Neural progenitor cell (in vitro differentiated cells): Measurements from ENCODE around the gene HNMT. TPM values are rescaled to one million over a fixed set of nuclear protein-coding genes. Genes with fewer than 3 reads are reported as not detected.
A peak's percentile ranks its signal among the peaks of the same experiment; 100 is the strongest.

Experiments used
- DNase-seq: peaks from one replicate; pipeline ENCODE4 v3.0.0-alpha.2; 2016; ENCODE audit warnings: low spot score
- H2AFZ ChIP-seq: fragments of 200-600 bp; sonication (generic); replicated peaks from 2 replicates; pipeline ENCODE4 v1.6.1; 2016; ENCODE audit warnings: antibody characterized with exemption
- H3F3A ChIP-seq: fragments of 200-600 bp; sonication (generic); 2 replicates; pipeline ENCODE4 v1.6.1; 2016; ENCODE audit warnings: antibody characterized with exemption, low read depth
- H3K27ac ChIP-seq: fragments of 200-600 bp; sonication (generic); 2 replicates; pipeline ENCODE4 v1.5.1; 2016; ENCODE audit warnings: mild to moderate bottlenecking
- H3K27me3 ChIP-seq: fragments of 200-600 bp; sonication (generic); 2 replicates; pipeline ENCODE4 v1.6.1; 2016; ENCODE audit warnings: mild to moderate bottlenecking, moderate library complexity
- H3K36me3 ChIP-seq: fragments of 200-600 bp; sonication (generic); 2 replicates; pipeline ENCODE4 v1.5.1; 2016
- H3K4me1 ChIP-seq: fragments of 200-600 bp; sonication (generic); 2 replicates; pipeline ENCODE4 v1.6.1; 2016; ENCODE audit warnings: mixed run types
- H3K4me2 ChIP-seq: fragments of 200-600 bp; sonication (generic); 2 replicates; pipeline ENCODE4 v1.6.1; 2016
- H3K4me3 ChIP-seq: fragments of 200-600 bp; sonication (generic); 2 replicates; pipeline ENCODE4 v1.5.1; 2016
- H3K79me2 ChIP-seq: fragments of 200-600 bp; sonication (generic); 2 replicates; pipeline ENCODE4 v1.6.1; 2016; ENCODE audit warnings: low read depth
- H3K9ac ChIP-seq: fragments of 200-600 bp; sonication (generic); 2 replicates; pipeline ENCODE4 v1.6.1; 2016
- H3K9me3 ChIP-seq: fragments of 200-600 bp; sonication (generic); 2 replicates; pipeline ENCODE4 v1.5.1; 2016; ENCODE audit warnings: low read depth
- H4K20me1 ChIP-seq: fragments of 200-600 bp; sonication (generic); 2 replicates; pipeline ENCODE4 v1.6.1; 2016; ENCODE audit warnings: low read depth
- H3K27ac Mint-ChIP-seq: 3 replicates; pipeline ENCODE4 v1.8.0; 2021; ENCODE audit warnings: mixed read lengths
- H3K27me3 Mint-ChIP-seq: 2 replicates; pipeline ENCODE4 v1.8.0; 2022; ENCODE audit warnings: low read depth, mild to moderate bottlenecking, inconsistent platforms, moderate library complexity, mixed read lengths; ENCODE audit not compliant: insufficient read depth
- H3K36me3 Mint-ChIP-seq: 3 replicates; pipeline ENCODE4 v1.8.0; 2021; ENCODE audit warnings: mixed read lengths
- H3K4me1 Mint-ChIP-seq: 3 replicates; pipeline ENCODE4 v1.8.0; 2021; ENCODE audit warnings: mixed read lengths
- H3K4me3 Mint-ChIP-seq: 3 replicates; pipeline ENCODE4 v1.8.0; 2021; ENCODE audit warnings: mild to moderate bottlenecking, moderate library complexity, mixed read lengths
- H3K9me3 Mint-ChIP-seq: 3 replicates; pipeline ENCODE4 v1.8.0; 2020; ENCODE audit warnings: mixed read lengths
- CTCF ChIP-seq: fragments of 200-600 bp; sonication (generic); IDR thresholded peaks from 2 replicates; pipeline ENCODE4 v1.5.1; 2017; ENCODE audit warnings: antibody characterized with exemption, mild to moderate bottlenecking
- EZH2 ChIP-seq: fragments of 200-600 bp; sonication (generic); IDR thresholded peaks from 2 replicates; pipeline ENCODE4 v1.6.1; 2017; ENCODE audit warnings: antibody characterized with exemption, mild to moderate bottlenecking, moderate library complexity
- EZH2phosphoT487 ChIP-seq: fragments of 200-600 bp; sonication (generic); IDR thresholded peaks from 2 replicates; pipeline ENCODE4 v1.6.1; 2017; ENCODE audit warnings: antibody characterized with exemption
- total RNA-seq: library from RNA; depleted of rRNA; stranded (reverse); fragments of >200 nt; gene quantifications from 2 replicates; pipeline ENCODE4 v1.2.3, GENCODE V29; 2015; ENCODE audit warnings: low replicate concordance

The HNMT gene
- total RNA-seq, 1 donor from 2014 or later: 1.6 TPM

GRCh38 chr2:137947728-137948336 lies 16.4 kb upstream of the HNMT start:
- no peaks in the 10 kb centered on the region for H4K20me1 ChIP-seq
- H3K27ac Mint-ChIP-seq: no peak overlapping the region
- no peak overlapping the region for H2AFZ ChIP-seq
- peaks cover 9% of the 10 kb centered on the region for H3K4me1 ChIP-seq
- no peaks in the 10 kb centered on the region for H3K27me3 ChIP-seq
- no peak overlapping the region for H3K4me2 ChIP-seq
- peaks cover 6% of the 10 kb centered on the region for H3K4me1 Mint-ChIP-seq
- peak; percentile 76 for DNase-seq
- H3K9ac ChIP-seq: no peak overlapping the region
- H3K4me3 Mint-ChIP-seq: no peak overlapping the region
- TF ChIP-seq EZH2phosphoT487: no peak
- peak; percentile 85 for TF ChIP-seq CTCF
- no peak for TF ChIP-seq EZH2
- no peak overlapping the region for H3K27ac ChIP-seq
- no peak overlapping the region for H3K4me3 ChIP-seq
- peaks cover 2% of the 10 kb centered on the region for H3K27me3 Mint-ChIP-seq
- H3K36me3 Mint-ChIP-seq: no peaks in the 10 kb centered on the region
- no peaks in the 10 kb centered on the region for H3K79me2 ChIP-seq
- H3F3A ChIP-seq: no peaks in the 10 kb centered on the region
- H3K36me3 ChIP-seq: no peaks in the 10 kb centered on the region
- H3K9me3 ChIP-seq: no peaks in the 10 kb centered on the region
- H3K9me3 Mint-ChIP-seq: no peaks in the 10 kb centered on the region

- Mint-ChIP-seq H3K36me3 (no peaks in the 10 kb centered on the region), H3K27me3 (peaks cover 2% of the 10 kb centered on the region)
These were observed 15.4 kb upstream of the HNMT start for GRCh38 chr2:137948894-137949293.

GRCh38 chr2:137950238-137950637 lies 14.0 kb upstream of the HNMT start:
- TF ChIP-seq EZH2 (no peak), CTCF (no peak), EZH2phosphoT487 (no peak)
- H3K4me1 ChIP-seq: peaks cover 9% of the 10 kb centered on the region

More at GRCh38 chr2:137948894-137949293, 15.4 kb upstream of the HNMT start:
- Histone ChIP-seq H3K27me3 (no peaks in the 10 kb centered on the region), H3K4me2 (no peak overlapping the region), H3K79me2 (no peaks in the 10 kb centered on the region), H3K9ac (no peak overlapping the region), H3F3A (no peaks in the 10 kb centered on the region), H3K36me3 (no peaks in the 10 kb centered on the region), H3K4me3 (no peak overlapping the region), H2AFZ (no peak overlapping the region), H4K20me1 (no peaks in the 10 kb centered on the region), H3K27ac (no peak overlapping the region), H3K4me1 (peaks cover 9% of the 10 kb centered on the region), H3K9me3 (no peaks in the 10 kb centered on the region)
- no peak overlapping the region for H3K4me3 Mint-ChIP-seq
- TF ChIP-seq CTCF (no peak), EZH2phosphoT487 (no peak), EZH2 (no peak)
- no peak overlapping the region for H3K27ac Mint-ChIP-seq
- DNase-seq: no peak
- no peaks in the 10 kb centered on the region for H3K9me3 Mint-ChIP-seq
- peaks cover 6% of the 10 kb centered on the region for H3K4me1 Mint-ChIP-seq

More at GRCh38 chr2:137950238-137950637, 14.0 kb upstream of the HNMT start:
- Histone ChIP-seq H3K9me3 (no peaks in the 10 kb centered on the region), H3K27ac (no peak overlapping the region), H3K4me2 (no peak overlapping the region), H4K20me1 (no peaks in the 10 kb centered on the region), H3K4me3 (no peak overlapping the region), H3K9ac (no peak overlapping the region), H3K27me3 (no peaks in the 10 kb centered on the region), H3F3A (no peaks in the 10 kb centered on the region), H3K36me3 (no peaks in the 10 kb centered on the region), H3K79me2 (no peaks in the 10 kb centered on the region), H2AFZ (no peak overlapping the region)
- Mint-ChIP-seq H3K9me3 (no peaks in the 10 kb centered on the region), H3K27me3 (peaks cover 2% of the 10 kb centered on the region), H3K27ac (no peak overlapping the region), H3K4me3 (no peak overlapping the region), H3K4me1 (peaks cover 6% of the 10 kb centered on the region), H3K36me3 (no peaks in the 10 kb centered on the region)
- DNase-seq: no peak
